Adrenal gland (tissue), 5 donors: Measurements from ENCODE around the gene ST6GALNAC5.

ENCODE experiments used
- POLR2A ChIP-seq, 2 donors: fragments of 450-650 bp; IDR thresholded peaks; one replicate each; pipeline ENCODE4 v1.6.1; 2017; ENCODE audit warnings: antibody characterized with exemption in 2 of 2, mild to moderate bottlenecking in 2 of 2, moderate library complexity in 1 of 2
- TF ChIP-seq, protein P1 (sequence below), 6 experiments: fragments of 450-650 bp in 4 of 6; fragments of 200-600 bp in 2 of 6; sonication (generic) in 1 of 6; IDR thresholded peaks; 1 replicate in 5 of 6; 2 replicates in 1 of 6; pipeline versions ENCODE4 v1.5.1 to v1.8.0; 2016 to 2021; ENCODE audit warnings: antibody characterized with exemption in 6 of 6, mild to moderate bottlenecking in 2 of 6, moderate library complexity in 1 of 6
- donor health status: DM: no; HTN: no; CAD: no.

DNA sequence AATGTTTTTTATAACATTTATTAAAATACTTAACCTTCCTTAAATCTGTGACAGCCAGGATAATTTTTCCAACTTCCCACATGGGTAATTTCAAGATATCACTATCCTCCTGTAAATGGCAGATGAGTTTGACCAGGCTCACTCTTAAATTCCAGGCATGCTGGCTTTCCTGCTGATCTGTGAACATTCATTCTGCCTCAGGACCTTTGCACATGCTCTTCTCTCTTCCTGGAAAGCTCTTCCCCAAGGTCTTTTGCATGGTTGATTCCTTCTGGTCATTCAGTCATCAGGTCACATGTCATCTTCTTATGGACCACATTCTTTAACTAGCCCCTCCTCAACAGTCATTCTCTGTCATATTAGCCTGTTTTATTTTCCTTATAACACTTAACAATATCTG, 5.7 kb downstream of the ST6GALNAC5 start:
- TF ChIP-seq, protein P1, sequence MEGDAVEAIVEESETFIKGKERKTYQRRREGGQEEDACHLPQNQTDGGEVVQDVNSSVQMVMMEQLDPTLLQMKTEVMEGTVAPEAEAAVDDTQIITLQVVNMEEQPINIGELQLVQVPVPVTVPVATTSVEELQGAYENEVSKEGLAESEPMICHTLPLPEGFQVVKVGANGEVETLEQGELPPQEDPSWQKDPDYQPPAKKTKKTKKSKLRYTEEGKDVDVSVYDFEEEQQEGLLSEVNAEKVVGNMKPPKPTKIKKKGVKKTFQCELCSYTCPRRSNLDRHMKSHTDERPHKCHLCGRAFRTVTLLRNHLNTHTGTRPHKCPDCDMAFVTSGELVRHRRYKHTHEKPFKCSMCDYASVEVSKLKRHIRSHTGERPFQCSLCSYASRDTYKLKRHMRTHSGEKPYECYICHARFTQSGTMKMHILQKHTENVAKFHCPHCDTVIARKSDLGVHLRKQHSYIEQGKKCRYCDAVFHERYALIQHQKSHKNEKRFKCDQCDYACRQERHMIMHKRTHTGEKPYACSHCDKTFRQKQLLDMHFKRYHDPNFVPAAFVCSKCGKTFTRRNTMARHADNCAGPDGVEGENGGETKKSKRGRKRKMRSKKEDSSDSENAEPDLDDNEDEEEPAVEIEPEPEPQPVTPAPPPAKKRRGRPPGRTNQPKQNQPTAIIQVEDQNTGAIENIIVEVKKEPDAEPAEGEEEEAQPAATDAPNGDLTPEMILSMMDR (IDR thresholded peaks at IDR 0.05) = no peak
- TF ChIP-seq POLR2A (IDR thresholded peaks at IDR 0.05) = no peak
